ENCODE results near the gene IL17RE. TPM values are rescaled to one million over a fixed set of nuclear protein-coding genes. Genes with fewer than 3 reads are reported as not detected.

Gene IL17RE
- total and polyA plus RNA-seq, 9 of the 15 experiments (the other 6 are each of a cell fraction or from before 2014, with no cell fraction given) = 0.32 to 1.9 (median 0.51) TPM; not detected in 4

- TF ChIP-seq MAFG (tag; conservative IDR thresholded peaks at IDR 0.05) (no peak), FIP1L1 (IDR thresholded peaks at IDR 0.05; ENCODE audit: low read depth, low read length, poor library complexity, severe bottlenecking) (peak; percentile 87), REST (IDR thresholded peaks at IDR 0.05; ENCODE audit: borderline replicate concordance) (peak; percentile 76), REST (CRISPR knock-in tag; IDR thresholded peaks at IDR 0.05; ENCODE audit: low read depth) (no peak), NCOA1 (IDR thresholded peaks at IDR 0.05; ENCODE audit: low read depth) (no peak), CBX1 (IDR thresholded peaks at IDR 0.05; ENCODE audit: low read depth) (peak; percentile 89), HNRNPLL (IDR thresholded peaks at IDR 0.05; ENCODE audit: low read depth, low read length, poor library complexity, severe bottlenecking) (no peak), DACH1 (IDR thresholded peaks at IDR 0.05; ENCODE audit: partially characterized antibody) (peak; percentile 71), NFIX (CRISPR knock-in tag; IDR thresholded peaks at IDR 0.05; ENCODE audit: low read depth) (peak; percentile 26; the same call in 1 of the 2 replicates), KAT7 (CRISPR knock-in tag; IDR thresholded peaks at IDR 0.05; ENCODE audit: borderline replicate concordance) (peak; percentile 97)
Measured at GRCh38 chr3:9932843-9933560, 30.4 kb downstream of the IL17RE start (continued).

All from K562 (cell line).